KG1 (cell line): Measurements from ENCODE around the gene GTPBP4.
"Not testable (repeated sequence)": the region's sequence is repeated elsewhere in the genome, so short reads cannot be mapped to it uniquely, and the experiment has no call there.

Experiments
- DNase-seq: peaks from one replicate; lab custom pipeline; 2025; lab: John Stamatoyannopoulos, UW

GTPBP4 gene

GRCh38 chr10:988667-989545 is 672 bp downstream of the GTPBP4 start:
- DNase-seq = no peak

- no peak for DNase-seq
Observed at GRCh38 chr10:990808-991207, 2.6 kb downstream of the GTPBP4 start.

GRCh38 chr10:992467-992866 is 4.2 kb downstream of the GTPBP4 start:
- no peak for DNase-seq

- no peak for DNase-seq
Observed at GRCh38 chr10:992871-993270, 4.6 kb downstream of the GTPBP4 start.

GRCh38 chr10:994836-995558 is 6.8 kb downstream of the GTPBP4 start:
- no peak for DNase-seq

- DNase-seq = no peak
Observed at GRCh38 chr10:995559-995926, 7.3 kb downstream of the GTPBP4 start.

GRCh38 chr10:996031-996430 is 7.8 kb downstream of the GTPBP4 start:
- DNase-seq = no peak

GRCh38 chr10:997266-998022 is 9.2 kb downstream of the GTPBP4 start:
- no peak for DNase-seq

GRCh38 chr10:1002425-1003006 is 14.3 kb downstream of the GTPBP4 start:
- no peak for DNase-seq

- DNase-seq = no peak
Observed at GRCh38 chr10:1003884-1004670, 15.8 kb downstream of the GTPBP4 start.

- no peak for DNase-seq
Observed at GRCh38 chr10:1006573-1006972, 18.3 kb downstream of the GTPBP4 start.

GRCh38 chr10:1007583-1007982 is 19.3 kb downstream of the GTPBP4 start:
- no peak for DNase-seq

GRCh38 chr10:1009071-1009494 is 20.8 kb downstream of the GTPBP4 start:
- DNase-seq = no peak

- not testable (repeated sequence) for DNase-seq
Observed at GRCh38 chr10:1009947-1010346, 21.7 kb downstream of the GTPBP4 start.

- no peak for DNase-seq
Observed at GRCh38 chr10:1010703-1011102, 22.5 kb downstream of the GTPBP4 start.

GRCh38 chr10:1011696-1012095 is 23.5 kb downstream of the GTPBP4 start:
- no peak for DNase-seq

- no peak for DNase-seq
Observed at GRCh38 chr10:1015688-1016087, 27.5 kb downstream of the GTPBP4 start.

- DNase-seq = no peak
Observed at GRCh38 chr10:1019362-1019761, 31.1 kb downstream of the GTPBP4 start.

- DNase-seq = no peak
Observed at GRCh38 chr10:1020460-1020859, 32.2 kb downstream of the GTPBP4 start.

GRCh38 chr10:1020958-1021357 is 32.7 kb downstream of the GTPBP4 start:
- DNase-seq = no peak

GRCh38 chr10:1022413-1022812 is 34.2 kb downstream of the GTPBP4 start:
- no peak for DNase-seq
